GM12878 (cell line): ENCODE results near the gene FOXD1. TPM values are rescaled to one million over a fixed set of nuclear protein-coding genes. Genes with fewer than 3 reads are reported as not detected.

ENCODE experiments used
- ATAC-seq: fragments of 200-7000 bp; cut with Tn5 transposase; 3 replicates; pipeline ENCODE4 v1.9.1; 2020; ENCODE audit warnings: mild to moderate bottlenecking, moderate library complexity
- BruUV-seq: library from RNA; stranded (reverse); fragments of 400-500 nt; replicated peaks from 2 replicates; lab custom pipeline; 2021; lab: Mats Ljungman, UMichigan
- CTCF ChIA-PET: fragments of 300-600 bp; sonication (Branson Sonifier 250); formaldehyde crosslinking; extraction: SDS; loops from one replicate; lab custom pipeline; 2021; ENCODE audit warnings: inconsistent platforms; lab: Yijun Ruan, JAX
- POLR2A ChIA-PET: fragments of 350-600 bp; formaldehyde crosslinking; extraction: SDS; loops from one replicate; lab custom pipeline; 2021; ENCODE audit warnings: inconsistent platforms; lab: Charles Lee
- RAD21 ChIA-PET: fragments of 300-600 bp; sonication (Branson Sonifier 250); formaldehyde crosslinking; loops from one replicate; lab custom pipeline; 2023; ENCODE audit warnings: antibody characterized with exemption; ENCODE audit not compliant: unreplicated experiment; lab: Charles Lee
- SMC1A ChIA-PET: fragments of 300-600 bp; sonication (Branson Sonifier 250); formaldehyde crosslinking; loops from one replicate; lab custom pipeline; 2023; ENCODE audit not compliant: unreplicated experiment, uncharacterized antibody; lab: Charles Lee
- DNase-seq: peaks from one replicate; pipeline ENCODE4 v3.0.0-alpha.2; 2011; ENCODE audit warnings: low read depth, low spot score
- FAIRE-seq: peaks from 3 replicates; lab custom pipeline; 2011; peaks lifted over from hg19 to GRCh38; lab: Jason Lieb, UNC
- H2AFZ ChIP-seq: 2 replicates; pipeline ENCODE4 v1.6.0; 2011; ENCODE audit warnings: low read depth, low read length, control low read depth; ENCODE audit not compliant: control insufficient read depth
- H3K27ac ChIP-seq: 2 replicates; pipeline ENCODE4 v1.5.1; 2011; ENCODE audit warnings: control low read depth; ENCODE audit not compliant: control insufficient read depth, insufficient read depth
- H3K27me3 ChIP-seq, 2 experiments: replicated peaks in 1 of 2; 2 replicates each; pipeline versions ENCODE4 v1.6.0 to v1.6.1; 2011; ENCODE audit warnings: low read length in 1 of 2; ENCODE audit not compliant: control insufficient read depth in 2 of 2, insufficient read depth in 2 of 2
- H3K36me3 ChIP-seq, 2 experiments: 2 replicates each; pipeline ENCODE4 v1.5.1; 2011; ENCODE audit warnings: low read length in 1 of 2; ENCODE audit not compliant: control insufficient read depth in 2 of 2, insufficient read depth in 2 of 2
- H3K4me1 ChIP-seq: 2 replicates; pipeline ENCODE4 v1.6.1; 2011; ENCODE audit warnings: mild to moderate bottlenecking, low read length, moderate library complexity, mixed read lengths; ENCODE audit not compliant: control insufficient read depth, insufficient read depth
- H3K4me2 ChIP-seq: 2 replicates; pipeline ENCODE4 v1.6.0; 2011; ENCODE audit warnings: control low read depth; ENCODE audit not compliant: control insufficient read depth, insufficient read depth
- H3K4me3 ChIP-seq: fragments of 200-600 bp; sonication (generic); 2 replicates; pipeline ENCODE4 v1.5.1; 2016
- H3K79me2 ChIP-seq: 2 replicates; pipeline ENCODE4 v1.6.0; 2011; ENCODE audit warnings: low read length; ENCODE audit not compliant: control insufficient read depth, insufficient read depth
- H3K9ac ChIP-seq: 2 replicates; pipeline ENCODE4 v1.8.0; 2011; ENCODE audit warnings: low read length, control low read depth, mixed read lengths; ENCODE audit not compliant: control insufficient read depth, insufficient read depth
- H3K9me3 ChIP-seq: replicated peaks from 3 replicates; pipeline ENCODE4 v1.5.1; 2011; ENCODE audit warnings: mild to moderate bottlenecking, low read length; ENCODE audit not compliant: control insufficient read depth, insufficient read depth
- H4K20me1 ChIP-seq: 2 replicates; pipeline ENCODE4 v1.6.0; 2011; ENCODE audit not compliant: control insufficient read depth, insufficient read depth
- BHLHE40 ChIP-seq, 2 experiments: fragments of 450-650 bp in 1 of 2; IDR thresholded peaks; 2 replicates each; pipeline ENCODE4 v1.6.1; 2011 to 2017; ENCODE audit warnings: low read depth in 2 of 2, borderline replicate concordance in 1 of 2, improper control_type of control experiment in 1 of 2, low read length in 1 of 2, mild to moderate bottlenecking in 1 of 2
- EP300 ChIP-seq, 2 experiments: fragments of 150-350 bp in 1 of 2; IDR thresholded peaks; 2 replicates each; pipeline ENCODE4 v1.6.1; 2011 to 2012; ENCODE audit warnings: low read depth in 2 of 2, low read length in 2 of 2, borderline replicate concordance in 1 of 2, improper control_type of control experiment in 1 of 2, inconsistent platforms in 1 of 2; ENCODE audit not compliant: control insufficient read depth in 1 of 2
- HDAC6 ChIP-seq: fragments of 200-600 bp; sonication (generic); IDR thresholded peaks from one replicate; pipeline ENCODE4 v1.8.0; 2017; ENCODE audit warnings: antibody characterized with exemption; ENCODE audit not compliant: unreplicated experiment
- NFYA ChIP-seq: IDR thresholded peaks from 2 replicates; pipeline ENCODE4 v1.6.1; 2011; ENCODE audit warnings: low read depth, mild to moderate bottlenecking, low read length, improper control_type of control experiment, borderline replicate concordance
- NR2C2 ChIP-seq: IDR thresholded peaks from 2 replicates; pipeline ENCODE4 v1.6.1; 2011; ENCODE audit warnings: borderline replicate concordance, low read depth; ENCODE audit not compliant: control insufficient read depth, insufficient read length
- POU2F2 ChIP-seq: IDR thresholded peaks from 3 replicates; pipeline ENCODE4 v1.6.1; 2011; ENCODE audit warnings: low read depth, mild to moderate bottlenecking, low read length, borderline replicate concordance
- RFX5 ChIP-seq: IDR thresholded peaks from 2 replicates; pipeline ENCODE4 v1.6.1; 2011; ENCODE audit warnings: low read depth, low read length, improper control_type of control experiment
- SP1 ChIP-seq: IDR thresholded peaks from one replicate; pipeline ENCODE4 v1.6.1; 2011; ENCODE audit warnings: low read depth, low read length
- YY1 ChIP-seq: IDR thresholded peaks from 2 replicates; pipeline ENCODE4 v1.6.1; 2011; ENCODE audit warnings: low read depth, mild to moderate bottlenecking, low read length
- WGBS: methylation state at CpG from one replicate; pipeline ENCODE4 v1.1.6; 2016; ENCODE audit warnings: low lambda C conversion rate; ENCODE audit not compliant: insufficient replicate concordance, insufficient coverage; ENCODE audit errors: missing lambda C conversion rate; 5-methylcytosine and 5-hydroxymethylcytosine counted together
- in situ Hi-C: fragments of 300-500 bp; cut with MboI; formaldehyde crosslinking; loops from 9 replicates; pipeline ENCODE4 v1.14.3; 2018; ENCODE audit warnings: mixed read lengths
- intact Hi-C: fragments of 100-400 bp; cut with micrococcal nuclease; formaldehyde crosslinking; loops from one replicate; pipeline ENCODE4 v1.14.2; 2022; ENCODE audit not compliant: unreplicated experiment
- polyA plus RNA-seq, 11 experiments: library from polyadenylated mRNA; depleted of rRNA in 4 of 11; unstranded in 6 of 11; stranded (reverse) in 5 of 11; fragments of >200 nt; fragmentation: Nextera tagmentation in 4 of 11; fragmentation: Illumina TruSeq in 1 of 11; extraction: Ambion mirVana in 4 of 11; extraction: Trizol in 1 of 11; gene quantifications; 1 replicate in 1 of 11; 2 replicates in 10 of 11; pipeline versions ENCODE4 v1.2.1 to v1.2.3, GENCODE V29; 2011 to 2016; ENCODE audit warnings: inconsistent platforms in 2 of 11, missing spikeins in 2 of 11, low read depth in 1 of 11
- total RNA-seq, 4 experiments: library from RNA; depleted of rRNA in 3 of 4; stranded (reverse); fragments of >200 nt in 3 of 4; fragmentation: Illumina TruSeq in 1 of 4; extraction: Trizol in 1 of 4; gene quantifications; 2 replicates each; pipeline versions ENCODE4 v1.2.1 to v1.2.3, GENCODE V29; 2013 to 2021
- TF ChIP-seq, protein P1 (sequence below): fragments of 450-650 bp; IDR thresholded peaks from 2 replicates; pipeline ENCODE4 v1.6.1; 2017; ENCODE audit warnings: mild to moderate bottlenecking, low read depth, inconsistent platforms; ENCODE audit not compliant: poor library complexity, severe bottlenecking
- TF ChIP-seq, protein P2 (sequence below): fragments of 450-650 bp; formaldehyde crosslinking; IDR thresholded peaks from 2 replicates; pipeline ENCODE4 v1.5.0; 2022; ENCODE audit warnings: mild to moderate bottlenecking, missing genetic modification characterization
- TF ChIP-seq, protein P3 (sequence below): fragments of 450-650 bp; conservative IDR thresholded peaks from 2 replicates; pipeline ENCODE4 v1.6.1; 2017; ENCODE audit warnings: mild to moderate bottlenecking, moderate library complexity

Gene FOXD1
- total and polyA plus RNA-seq, 10 of the 15 experiments (the other 5 are each of a cell fraction or from before 2014, with no cell fraction given): not detected

DNA sequence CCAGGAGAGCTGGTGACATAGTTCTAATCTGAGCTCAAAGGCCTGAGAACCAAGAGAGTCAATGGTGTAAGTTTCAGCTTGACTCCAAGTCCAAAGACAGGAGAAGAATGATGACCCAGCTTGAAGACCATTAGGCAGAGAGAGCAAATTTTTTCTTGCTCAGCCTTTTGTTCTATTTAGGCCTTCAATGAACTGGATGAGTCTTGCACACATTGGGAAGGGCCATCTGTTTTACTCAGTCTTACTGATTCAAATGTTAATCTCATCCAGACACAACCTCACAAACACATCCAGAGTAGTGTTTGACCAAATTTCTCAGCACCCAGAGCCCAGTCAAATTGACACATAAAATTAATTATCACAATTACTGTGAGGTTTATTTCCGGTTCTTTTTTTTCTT lies 42.6 kb upstream of the FOXD1 start:
- no peaks in the 10 kb centered on the region for H3K4me1 ChIP-seq
- ATAC-seq (no peak), DNase-seq (no peak)
- no peak overlapping the region for H3K27ac ChIP-seq
- H2AFZ ChIP-seq: no peak overlapping the region
- no peak overlapping the region for H3K9ac ChIP-seq
- POLR2A ChIA-PET: no interaction called here
- peaks cover 0 to 7% of the 10 kb centered on the region in 2 experiments; a peak in 2 of 4 replicates for H3K27me3 ChIP-seq
- in situ Hi-C loops: no loop called here
- no TSS peak for BruUV-seq
- H3K79me2 ChIP-seq: no peaks in the 10 kb centered on the region
- RAD21 ChIA-PET: no interaction called here
- CTCF ChIA-PET: no interaction called here
- WGBS: 16% methylated on average over 1 of the region's 1 CpG
- no peak overlapping the region for H3K4me2 ChIP-seq
- H3K9me3 ChIP-seq: no peaks in the 10 kb centered on the region
- TF ChIP-seq, protein P1, sequence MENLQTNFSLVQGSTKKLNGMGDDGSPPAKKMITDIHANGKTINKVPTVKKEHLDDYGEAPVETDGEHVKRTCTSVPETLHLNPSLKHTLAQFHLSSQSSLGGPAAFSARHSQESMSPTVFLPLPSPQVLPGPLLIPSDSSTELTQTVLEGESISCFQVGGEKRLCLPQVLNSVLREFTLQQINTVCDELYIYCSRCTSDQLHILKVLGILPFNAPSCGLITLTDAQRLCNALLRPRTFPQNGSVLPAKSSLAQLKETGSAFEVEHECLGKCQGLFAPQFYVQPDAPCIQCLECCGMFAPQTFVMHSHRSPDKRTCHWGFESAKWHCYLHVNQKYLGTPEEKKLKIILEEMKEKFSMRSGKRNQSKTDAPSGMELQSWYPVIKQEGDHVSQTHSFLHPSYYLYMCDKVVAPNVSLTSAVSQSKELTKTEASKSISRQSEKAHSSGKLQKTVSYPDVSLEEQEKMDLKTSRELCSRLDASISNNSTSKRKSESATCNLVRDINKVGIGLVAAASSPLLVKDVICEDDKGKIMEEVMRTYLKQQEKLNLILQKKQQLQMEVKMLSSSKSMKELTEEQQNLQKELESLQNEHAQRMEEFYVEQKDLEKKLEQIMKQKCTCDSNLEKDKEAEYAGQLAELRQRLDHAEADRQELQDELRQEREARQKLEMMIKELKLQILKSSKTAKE: no peak
- TF ChIP-seq NFYA (no peak), EP300 (IDR thresholded peaks at IDR 0.05; ENCODE audit: borderline replicate concordance in 1 of 2, control insufficient read depth in 1 of 2, low read depth in 2 of 2, low read length in 2 of 2) (no peak), RFX5 (no peak), HDAC6 (no peak), SP1 (no peak), YY1 (no peak), BHLHE40 (IDR thresholded peaks at IDR 0.05; ENCODE audit: borderline replicate concordance in 1 of 2, low read depth in 2 of 2, low read length in 1 of 2) (no peak), NR2C2 (no peak), POU2F2 (no peak)
- TF ChIP-seq, protein P2, sequence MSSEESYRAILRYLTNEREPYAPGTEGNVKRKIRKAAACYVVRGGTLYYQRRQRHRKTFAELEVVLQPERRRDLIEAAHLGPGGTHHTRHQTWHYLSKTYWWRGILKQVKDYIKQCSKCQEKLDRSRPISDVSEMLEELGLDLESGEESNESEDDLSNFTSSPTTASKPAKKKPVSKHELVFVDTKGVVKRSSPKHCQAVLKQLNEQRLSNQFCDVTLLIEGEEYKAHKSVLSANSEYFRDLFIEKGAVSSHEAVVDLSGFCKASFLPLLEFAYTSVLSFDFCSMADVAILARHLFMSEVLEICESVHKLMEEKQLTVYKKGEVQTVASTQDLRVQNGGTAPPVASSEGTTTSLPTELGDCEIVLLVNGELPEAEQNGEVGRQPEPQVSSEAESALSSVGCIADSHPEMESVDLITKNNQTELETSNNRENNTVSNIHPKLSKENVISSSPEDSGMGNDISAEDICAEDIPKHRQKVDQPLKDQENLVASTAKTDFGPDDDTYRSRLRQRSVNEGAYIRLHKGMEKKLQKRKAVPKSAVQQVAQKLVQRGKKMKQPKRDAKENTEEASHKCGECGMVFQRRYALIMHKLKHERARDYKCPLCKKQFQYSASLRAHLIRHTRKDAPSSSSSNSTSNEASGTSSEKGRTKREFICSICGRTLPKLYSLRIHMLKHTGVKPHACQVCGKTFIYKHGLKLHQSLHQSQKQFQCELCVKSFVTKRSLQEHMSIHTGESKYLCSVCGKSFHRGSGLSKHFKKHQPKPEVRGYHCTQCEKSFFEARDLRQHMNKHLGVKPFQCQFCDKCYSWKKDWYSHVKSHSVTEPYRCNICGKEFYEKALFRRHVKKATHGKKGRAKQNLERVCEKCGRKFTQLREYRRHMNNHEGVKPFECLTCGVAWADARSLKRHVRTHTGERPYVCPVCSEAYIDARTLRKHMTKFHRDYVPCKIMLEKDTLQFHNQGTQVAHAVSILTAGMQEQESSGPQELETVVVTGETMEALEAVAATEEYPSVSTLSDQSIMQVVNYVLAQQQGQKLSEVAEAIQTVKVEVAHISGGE: no peak
- TF ChIP-seq, protein P3, sequence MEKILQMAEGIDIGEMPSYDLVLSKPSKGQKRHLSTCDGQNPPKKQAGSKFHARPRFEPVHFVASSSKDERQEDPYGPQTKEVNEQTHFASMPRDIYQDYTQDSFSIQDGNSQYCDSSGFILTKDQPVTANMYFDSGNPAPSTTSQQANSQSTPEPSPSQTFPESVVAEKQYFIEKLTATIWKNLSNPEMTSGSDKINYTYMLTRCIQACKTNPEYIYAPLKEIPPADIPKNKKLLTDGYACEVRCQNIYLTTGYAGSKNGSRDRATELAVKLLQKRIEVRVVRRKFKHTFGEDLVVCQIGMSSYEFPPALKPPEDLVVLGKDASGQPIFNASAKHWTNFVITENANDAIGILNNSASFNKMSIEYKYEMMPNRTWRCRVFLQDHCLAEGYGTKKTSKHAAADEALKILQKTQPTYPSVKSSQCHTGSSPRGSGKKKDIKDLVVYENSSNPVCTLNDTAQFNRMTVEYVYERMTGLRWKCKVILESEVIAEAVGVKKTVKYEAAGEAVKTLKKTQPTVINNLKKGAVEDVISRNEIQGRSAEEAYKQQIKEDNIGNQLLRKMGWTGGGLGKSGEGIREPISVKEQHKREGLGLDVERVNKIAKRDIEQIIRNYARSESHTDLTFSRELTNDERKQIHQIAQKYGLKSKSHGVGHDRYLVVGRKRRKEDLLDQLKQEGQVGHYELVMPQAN: no peak
- TF ChIP-seq, all 136 proteins: peak for 0
- no peak for FAIRE-seq
- Histone ChIP-seq H3K4me3 (no peak overlapping the region), H4K20me1 (no peaks in the 10 kb centered on the region), H3K36me3 (no peaks in the 10 kb centered on the region)
- SMC1A ChIA-PET: no interaction called here
- intact Hi-C loops: no loop called here
